B cell (primary cell): Measurements from ENCODE around the gene EEF1AKMT2. TPM values are rescaled to one million over a fixed set of nuclear protein-coding genes. Genes with fewer than 3 reads are reported as not detected.

Experiments used
- ATAC-seq: fragments of 200-7000 bp; cut with Tn5 transposase; one replicate; pipeline ENCODE4 v1.10.0; 2021; ENCODE audit warnings: low read depth, mild to moderate bottlenecking, moderate number of reproducible peaks, moderate library complexity
- CTCF ChIA-PET: fragments of 350-600 bp; sonication (Branson Sonifier 250); formaldehyde crosslinking; loops from one replicate; lab custom pipeline; 2021; ENCODE audit warnings: antibody characterized with exemption, inconsistent platforms; lab: Charles Lee
- POLR2A ChIA-PET: fragments of 350-600 bp; sonication (Branson Sonifier 250); formaldehyde crosslinking; loops from one replicate; lab custom pipeline; 2021; ENCODE audit warnings: antibody characterized with exemption; lab: Charles Lee
- DNase-seq: peaks from one replicate; pipeline ENCODE4 v3.0.0; 2013
- H2AFZ ChIP-seq: 2 replicates; pipeline ENCODE4 v1.6.1; 2012; ENCODE audit warnings: mild to moderate bottlenecking, low read depth, low read length; ENCODE audit not compliant: insufficient read depth, poor library complexity, severe bottlenecking
- H3K27ac ChIP-seq, 2 donors: 1 replicate in 1 of 2; 2 replicates in 1 of 2; pipeline ENCODE4 v1.5.1; 2012 to 2013; ENCODE audit warnings: low read length in 2 of 2, mild to moderate bottlenecking in 2 of 2, moderate library complexity in 1 of 2
- H3K27me3 ChIP-seq, 4 experiments: fragments of 200-600 bp in 1 of 4; sonication (generic) in 1 of 4; replicated peaks in 1 of 4; 1 replicate in 2 of 4; 2 replicates in 2 of 4; pipeline versions ENCODE4 v1.6.1 to v1.7.0; 2013 to 2016; ENCODE audit warnings: low read length in 3 of 4, mild to moderate bottlenecking in 2 of 4, mixed read lengths in 1 of 4, moderate library complexity in 1 of 4; ENCODE audit not compliant: insufficient read depth in 4 of 4, control insufficient read depth in 3 of 4; ENCODE audit errors: control extremely low read depth in 1 of 4
- H3K36me3 ChIP-seq, 2 experiments: replicated peaks in 1 of 2; 1 replicate in 1 of 2; 2 replicates in 1 of 2; pipeline versions ENCODE4 v1.6.1 to v1.7.1; 2013; ENCODE audit warnings: low read length in 1 of 2; ENCODE audit not compliant: insufficient read depth in 2 of 2, control insufficient read depth in 1 of 2; ENCODE audit errors: control extremely low read depth in 1 of 2, extremely low read depth in 1 of 2
- H3K4me1 ChIP-seq, 2 donors: fragments of 200-600 bp in 1 of 2; sonication (generic) in 1 of 2; 1 replicate in 1 of 2; 2 replicates in 1 of 2; pipeline versions ENCODE4 v1.5.1 to v1.6.1; 2013 to 2017; ENCODE audit warnings: low read length in 2 of 2; ENCODE audit not compliant: control insufficient read depth in 2 of 2, insufficient read depth in 2 of 2
- H3K4me2 ChIP-seq: replicated peaks from 2 replicates; pipeline ENCODE3; 2012; ENCODE audit warnings: mild to moderate bottlenecking, low read depth, low read length; ENCODE audit not compliant: poor library complexity, severe bottlenecking
- H3K4me3 ChIP-seq, 5 experiments: fragments of 200-600 bp in 1 of 5; sonication (generic) in 1 of 5; 1 replicate in 3 of 5; 2 replicates in 2 of 5; pipeline versions ENCODE4 v1.5.1 to v1.7.0; 2011 to 2016; ENCODE audit warnings: low read length in 4 of 5, mild to moderate bottlenecking in 4 of 5, low read depth in 2 of 5, control low read depth in 1 of 5, moderate library complexity in 1 of 5; ENCODE audit not compliant: insufficient read depth in 1 of 5; ENCODE audit errors: control extremely low read depth in 1 of 5, extremely low read depth in 1 of 5
- H3K79me2 ChIP-seq: fragments of 200-600 bp; sonication (generic); one replicate; pipeline ENCODE4 v1.6.0; 2016; ENCODE audit warnings: low read length; ENCODE audit not compliant: control insufficient read depth, insufficient read depth
- H3K9ac ChIP-seq: fragments of 200-600 bp; sonication (generic); 2 replicates; pipeline ENCODE4 v1.6.1; 2017; ENCODE audit warnings: mild to moderate bottlenecking, low read length, moderate library complexity
- H3K9me3 ChIP-seq, 3 donors: one replicate each; pipeline versions ENCODE4 v1.6.1 to v1.7.1; 2013; ENCODE audit warnings: low read length in 2 of 3; ENCODE audit not compliant: control insufficient read depth in 2 of 3, insufficient read depth in 1 of 3; ENCODE audit errors: control extremely low read depth in 1 of 3
- H4K20me1 ChIP-seq: 2 replicates; pipeline ENCODE4 v1.6.0; 2012; ENCODE audit warnings: mild to moderate bottlenecking, low read length; ENCODE audit not compliant: insufficient read depth, control insufficient read depth, poor library complexity, severe bottlenecking
- H3K27ac Mint-ChIP-seq: one replicate; pipeline ENCODE4 v1.8.0; 2021; ENCODE audit warnings: mixed read lengths
- H3K27me3 Mint-ChIP-seq: one replicate; pipeline ENCODE4 v1.8.0; 2021; ENCODE audit warnings: mixed read lengths
- H3K4me1 Mint-ChIP-seq: one replicate; pipeline ENCODE4 v1.8.0; 2021; ENCODE audit warnings: mixed read lengths
- H3K4me3 Mint-ChIP-seq: one replicate; pipeline ENCODE4 v1.8.0; 2021; ENCODE audit warnings: mixed read lengths
- H3K9me3 Mint-ChIP-seq: one replicate; pipeline ENCODE4 v1.8.0; 2022; ENCODE audit warnings: mixed read lengths; ENCODE audit not compliant: insufficient read depth
- EZH2 ChIP-seq: IDR thresholded peaks from 2 replicates; pipeline ENCODE4 v1.6.1; 2012; ENCODE audit warnings: borderline replicate concordance, low read depth, mild to moderate bottlenecking, moderate library complexity, low read length; ENCODE audit not compliant: insufficient read depth, poor library complexity, severe bottlenecking
- whole genome bisulfite sequencing: methylation state at CpG from one replicate; pipeline ENCODE4 v1.1.5; 2013; ENCODE audit warnings: missing lambda C conversion rate; ENCODE audit not compliant: insufficient coverage; 5-methylcytosine and 5-hydroxymethylcytosine counted together
- intact Hi-C: fragments of 100-400 bp; cut with micrococcal nuclease; formaldehyde crosslinking; loops from one replicate; pipeline ENCODE4 v1.10.0; 2022
- polyA plus RNA-seq: library from polyadenylated mRNA; depleted of rRNA; stranded (reverse); fragments of >200 nt; gene quantifications from 2 replicates; pipeline ENCODE4 v1.2.3, GENCODE V29; 2012
- total RNA-seq, 2 donors: library from RNA; stranded (reverse); fragments of 120-200 nt in 1 of 2; gene quantifications; 1 replicate in 1 of 2; 2 replicates in 1 of 2; pipeline versions ENCODE4 v1.2.3 to v1.2.4, GENCODE V29; 2013 to 2022
- TF ChIP-seq, protein P1 (sequence below): fragments of 200-600 bp; IDR thresholded peaks from one replicate; pipeline ENCODE4 v1.8.0; 2022; ENCODE audit warnings: antibody characterized with exemption, mild to moderate bottlenecking

The EEF1AKMT2 gene
- total and polyA plus RNA-seq, 2 donors (not counting 1 experiment from before 2014, with no cell fraction given), result 8.8 to 15.0 TPM

DNA sequence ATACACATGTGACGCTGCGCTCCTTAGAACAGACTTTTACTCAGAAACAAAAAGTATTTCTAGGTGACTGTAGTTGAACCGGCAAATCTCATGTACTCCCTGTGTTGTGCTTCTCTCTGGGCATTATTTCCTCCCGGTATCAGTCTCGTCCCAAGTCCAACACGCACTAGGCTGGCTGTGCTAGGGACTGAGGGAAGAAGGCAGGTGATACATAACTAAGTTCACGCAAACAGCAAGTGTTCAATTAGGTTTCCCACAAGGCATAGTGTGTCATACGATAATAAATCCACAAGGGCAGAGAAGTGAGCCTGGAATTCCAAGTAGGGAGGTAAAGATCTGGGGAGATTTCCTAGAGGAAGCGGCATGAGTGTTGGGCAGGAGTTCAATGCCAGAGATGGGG lies 67.9 kb downstream of the EEF1AKMT2 start:
- Mint-ChIP-seq H3K4me1 (peaks cover 94% of the 10 kb centered on the region), H3K9me3 (no peaks in the 10 kb centered on the region), H3K27ac (peak overlapping the region; percentile 99), H3K4me3 (peak overlapping the region; percentile 83), H3K27me3 (no peaks in the 10 kb centered on the region)
- Histone ChIP-seq H3K79me2 (peaks cover 97% of the 10 kb centered on the region), H3K36me3 (peaks cover 6 to 29% of the 10 kb centered on the region in 2 experiments), H3K4me3 (peak overlapping the region in 1 of 5 experiments; percentile 8), H3K4me2 (peak overlapping the region; percentile 65), H3K27me3 (no peaks in the 10 kb centered on the region), H3K9ac (peak overlapping the region; percentile 28), H2AFZ (no peak overlapping the region), H3K9me3 (no peaks in the 10 kb centered on the region), H3K27ac (peak overlapping the region; percentile 92 to 98), H4K20me1 (peaks cover 40% of the 10 kb centered on the region), H3K4me1 (peaks cover 96 to 97% of the 10 kb centered on the region in 2 donors)
- ATAC-seq, result no peak
- no peak for DNase-seq
- POLR2A ChIA-PET, result interaction anchor here (1.1 to 3.4 kb wide), 7 partner anchors 8 to 177 kb away, joined by 3 to 15 read pairs (median 4); no protein-coding TSS in a partner anchor
- TF ChIP-seq, protein P1, sequence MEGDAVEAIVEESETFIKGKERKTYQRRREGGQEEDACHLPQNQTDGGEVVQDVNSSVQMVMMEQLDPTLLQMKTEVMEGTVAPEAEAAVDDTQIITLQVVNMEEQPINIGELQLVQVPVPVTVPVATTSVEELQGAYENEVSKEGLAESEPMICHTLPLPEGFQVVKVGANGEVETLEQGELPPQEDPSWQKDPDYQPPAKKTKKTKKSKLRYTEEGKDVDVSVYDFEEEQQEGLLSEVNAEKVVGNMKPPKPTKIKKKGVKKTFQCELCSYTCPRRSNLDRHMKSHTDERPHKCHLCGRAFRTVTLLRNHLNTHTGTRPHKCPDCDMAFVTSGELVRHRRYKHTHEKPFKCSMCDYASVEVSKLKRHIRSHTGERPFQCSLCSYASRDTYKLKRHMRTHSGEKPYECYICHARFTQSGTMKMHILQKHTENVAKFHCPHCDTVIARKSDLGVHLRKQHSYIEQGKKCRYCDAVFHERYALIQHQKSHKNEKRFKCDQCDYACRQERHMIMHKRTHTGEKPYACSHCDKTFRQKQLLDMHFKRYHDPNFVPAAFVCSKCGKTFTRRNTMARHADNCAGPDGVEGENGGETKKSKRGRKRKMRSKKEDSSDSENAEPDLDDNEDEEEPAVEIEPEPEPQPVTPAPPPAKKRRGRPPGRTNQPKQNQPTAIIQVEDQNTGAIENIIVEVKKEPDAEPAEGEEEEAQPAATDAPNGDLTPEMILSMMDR, result no peak
- TF ChIP-seq EZH2, result no peak
- CTCF ChIA-PET, result interaction anchor here (0.6 to 19.2 kb wide), 9 partner anchors 9 to 193 kb away, joined by 3 to 353 read pairs (median 4); no protein-coding TSS in a partner anchor
- intact Hi-C loops, result loop anchor here (5.0 kb wide), 1 partner anchor 37 kb away; no protein-coding TSS in a partner anchor
- 89% methylated on average over 8 of the region's 9 CpGs for WGBS
